HG03103 (cell line): Measurements from ENCODE around the gene ANO2.

ENCODE experiments used
- ATAC-seq: cut with Tn5 transposase; IDR thresholded peaks from one replicate; pipeline ENCODE4 v1.9.1; 2021; ENCODE audit warnings: low read depth; ENCODE audit not compliant: unreplicated experiment

Gene ANO2

DNA sequence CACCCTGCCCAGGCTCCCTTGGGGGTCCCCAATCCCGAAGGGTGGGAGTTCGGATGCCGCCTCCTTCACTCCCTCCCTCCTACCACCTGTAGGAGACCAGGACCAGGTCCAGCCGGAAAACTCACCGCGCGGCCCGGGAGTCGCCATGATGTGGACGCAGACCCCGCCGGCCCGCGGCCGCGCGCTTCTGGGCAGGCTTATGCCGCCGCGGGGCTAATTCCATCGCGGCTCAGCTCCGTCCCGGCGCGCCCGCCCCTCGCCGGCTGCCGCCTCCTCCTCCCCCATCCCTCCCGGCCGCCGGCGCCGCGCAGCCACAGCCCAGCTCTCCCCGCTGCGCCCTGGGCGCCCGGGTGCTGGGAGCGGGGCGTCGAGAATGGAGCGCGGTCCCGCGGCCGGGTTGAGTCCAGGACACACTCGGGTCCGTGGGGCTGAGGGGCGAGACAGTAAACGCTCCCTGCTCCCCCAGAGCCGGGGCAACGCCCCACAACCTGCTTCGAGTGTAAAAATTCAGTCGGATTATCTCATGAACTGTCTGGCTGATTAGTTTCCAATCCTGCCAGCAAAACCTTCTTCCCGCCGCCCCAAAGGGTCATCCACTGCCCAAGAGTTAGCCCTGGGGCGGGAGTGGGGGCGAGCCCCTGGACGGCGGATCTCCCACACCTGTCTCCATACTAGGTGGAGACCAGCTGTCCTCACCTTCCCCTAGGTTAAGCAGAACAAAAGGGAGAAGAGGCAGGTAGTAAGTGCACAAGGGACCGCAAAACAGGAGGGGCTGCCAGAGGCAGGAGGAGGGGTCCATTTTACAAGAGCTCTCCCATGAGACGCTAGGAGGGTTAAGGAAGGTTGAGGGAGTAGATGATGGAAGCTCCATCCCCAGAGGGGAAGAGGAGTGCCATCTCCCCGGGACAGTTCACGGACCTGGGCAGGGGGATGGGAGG, at the start of gene ANO2:
TSS of gene ANO2 (minus strand) at position 189 of the 938 bp plus-strand sequence. CDS start at position 147, 42 bp downstream.
- ATAC-seq: no peak

DNA sequence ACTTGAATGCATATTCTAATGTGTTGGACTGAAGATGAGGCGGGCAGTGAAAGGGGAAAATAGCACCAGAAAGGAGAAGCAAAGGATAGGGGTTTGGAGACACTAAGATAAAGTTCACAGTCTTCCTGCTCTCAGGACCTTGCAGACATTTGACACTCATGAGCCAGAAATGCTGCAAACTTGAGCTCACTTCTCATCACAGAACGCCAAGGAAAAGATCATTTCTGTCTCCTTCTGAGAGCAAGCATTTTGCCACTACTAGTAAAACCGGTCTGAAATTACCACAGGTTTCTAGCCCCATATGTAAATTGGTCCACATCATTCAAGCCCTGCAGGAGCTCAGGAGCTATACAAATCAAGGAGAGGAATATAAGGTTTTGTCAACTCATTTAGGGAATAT, 44.6 kb upstream of the ANO2 start:
- no peak for ATAC-seq

GRCh38 chr12:5988659-5989116, 43.6 kb upstream of the ANO2 start:
- ATAC-seq: no peak

GRCh38 chr12:5988088-5988487, 43.0 kb upstream of the ANO2 start:
- ATAC-seq: no peak

- no peak for ATAC-seq
These were observed 42.5 kb upstream of the ANO2 start for GRCh38 chr12:5987573-5987972.

- ATAC-seq: no peak
These were observed 40.4 kb upstream of the ANO2 start for GRCh38 chr12:5985471-5985870.

- no peak for ATAC-seq
These were observed 39.8 kb upstream of the ANO2 start for GRCh38 chr12:5984873-5985272.

DNA sequence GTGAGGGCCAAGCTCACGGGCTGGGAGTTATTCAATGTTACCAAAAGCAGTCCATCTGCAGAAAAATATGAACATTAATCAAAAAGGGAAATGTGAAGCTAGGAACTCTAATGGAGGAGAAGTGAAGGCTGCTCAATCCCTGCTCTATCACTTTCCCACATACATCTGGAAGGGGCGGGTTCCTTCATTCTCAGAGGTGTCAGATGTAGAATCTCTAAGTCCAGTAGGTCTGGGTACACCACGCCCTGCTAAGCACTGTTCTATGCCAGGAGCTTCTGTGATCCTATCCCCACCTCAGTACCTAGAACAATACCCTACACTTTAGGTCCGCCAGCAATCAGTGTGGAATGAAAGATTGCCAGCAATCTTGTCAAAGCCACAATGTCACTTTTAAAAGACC, 37.0 kb upstream of the ANO2 start:
- no peak for ATAC-seq

GRCh38 chr12:5977556-5977955, 32.5 kb upstream of the ANO2 start:
- no peak for ATAC-seq

DNA sequence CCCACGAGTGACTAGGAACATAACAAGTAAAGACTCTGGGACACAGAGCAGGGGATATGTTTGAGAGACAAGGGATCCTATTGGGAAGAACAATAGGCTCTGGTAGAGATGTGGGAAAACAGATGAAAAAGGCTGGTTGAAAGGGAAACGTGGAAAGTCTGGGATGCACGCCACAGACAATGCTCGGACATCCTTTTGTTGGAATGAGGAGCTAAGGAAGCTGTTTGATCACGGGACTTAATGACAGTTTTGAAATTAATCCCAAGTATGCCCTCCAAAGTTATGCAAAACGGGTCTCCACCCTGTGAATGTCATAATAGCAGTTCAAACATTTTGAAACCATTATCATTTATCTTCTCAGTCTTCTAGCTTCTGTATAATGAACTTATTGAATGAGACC, 31.7 kb upstream of the ANO2 start:
- no peak for ATAC-seq

GRCh38 chr12:5976196-5976595, 31.1 kb upstream of the ANO2 start:
- no peak for ATAC-seq

GRCh38 chr12:5973461-5974115, 28.5 kb upstream of the ANO2 start:
- no peak for ATAC-seq

- no peak for ATAC-seq
These were observed 27.3 kb upstream of the ANO2 start for GRCh38 chr12:5972387-5972786.

- no peak for ATAC-seq
These were observed 26.3 kb upstream of the ANO2 start for GRCh38 chr12:5971194-5971850.

DNA sequence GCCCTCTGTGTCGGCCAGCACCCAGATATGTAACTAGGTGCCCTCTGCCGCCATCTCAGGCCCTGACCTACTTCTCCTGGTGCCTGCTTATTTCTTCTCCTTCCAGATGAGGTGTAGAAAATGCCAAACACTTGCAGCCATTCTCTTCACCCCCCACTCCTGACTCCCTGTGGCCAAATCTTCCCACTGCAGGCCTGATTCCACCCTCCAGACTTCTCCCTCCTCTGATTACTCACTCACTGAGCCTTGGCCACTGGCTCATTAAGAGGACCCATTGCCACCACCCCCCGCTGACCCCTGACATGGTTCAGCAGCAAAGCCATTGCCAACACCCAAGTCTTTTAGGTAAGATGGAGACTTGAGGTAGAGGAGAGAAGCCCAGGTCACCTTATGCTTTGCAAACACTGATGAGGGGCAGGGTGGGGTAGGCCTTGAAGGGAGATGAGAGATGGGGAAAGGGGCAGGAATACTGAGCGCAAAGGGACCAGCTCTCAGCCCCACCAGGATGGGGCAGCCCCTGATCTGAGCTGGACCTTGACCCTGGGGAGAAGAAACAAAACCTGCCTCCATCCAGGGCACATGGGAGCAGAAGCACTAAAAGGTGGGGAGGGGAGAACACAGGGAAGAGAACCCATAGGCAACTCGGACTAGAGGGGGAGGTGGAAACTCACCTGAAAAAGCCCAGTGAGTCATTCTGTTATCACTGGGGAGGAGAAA, 25.1 kb upstream of the ANO2 start:
- ATAC-seq: no peak

GRCh38 chr12:5969156-5969973, 24.3 kb upstream of the ANO2 start:
- ATAC-seq: no peak

- no peak for ATAC-seq
These were observed 22.8 kb upstream of the ANO2 start for GRCh38 chr12:5967645-5968415.

- ATAC-seq: no peak
These were observed 21.5 kb upstream of the ANO2 start for GRCh38 chr12:5966486-5967095.

- no peak for ATAC-seq
These were observed 20.9 kb upstream of the ANO2 start for GRCh38 chr12:5965950-5966383.
